ENCODE results near the gene FGR. TPM values are rescaled to one million over a fixed set of nuclear protein-coding genes. Genes with fewer than 3 reads are reported as not detected.
A peak's percentile ranks its signal among the peaks of the same experiment; 100 is the strongest.

FGR gene
- total RNA-seq, 1 experiment from 2014 or later: not detected

- DNase-seq (ENCODE audit: low read depth): no peak
Measured at GRCh38 chr1:27617420-27617819, 17.6 kb downstream of the FGR start.

- DNase-seq (ENCODE audit: low read depth): no peak
Measured at GRCh38 chr1:27616441-27616840, 18.5 kb downstream of the FGR start.

- no peak for DNase-seq (ENCODE audit: low read depth)
Measured at GRCh38 chr1:27615346-27616192, 19.4 kb downstream of the FGR start.

GRCh38 chr1:27614625-27615344 lies 20.2 kb downstream of the FGR start:
- DNase-seq (ENCODE audit: low read depth): no peak

GRCh38 chr1:27614043-27614624 lies 20.9 kb downstream of the FGR start:
- no peak for DNase-seq (ENCODE audit: low read depth)

- no peak for DNase-seq (ENCODE audit: low read depth)
Measured at GRCh38 chr1:27612718-27613117, 22.3 kb downstream of the FGR start.

GRCh38 chr1:27611450-27611849 lies 23.5 kb downstream of the FGR start:
- no peak for DNase-seq (ENCODE audit: low read depth)

GRCh38 chr1:27609618-27610240 lies 25.3 kb downstream of the FGR start:
- DNase-seq (ENCODE audit: low read depth): no peak

- DNase-seq (ENCODE audit: low read depth): no peak
Measured at GRCh38 chr1:27609210-27609555, 25.8 kb downstream of the FGR start.

GRCh38 chr1:27607239-27607804 lies 27.7 kb downstream of the FGR start:
- DNase-seq (ENCODE audit: low read depth): no peak

GRCh38 chr1:27606708-27607238 lies 28.2 kb downstream of the FGR start:
- peak; percentile 49 for DNase-seq (ENCODE audit: low read depth)

- peak; percentile 67 for DNase-seq (ENCODE audit: low read depth)
Measured at GRCh38 chr1:27605796-27606707, 28.9 kb downstream of the FGR start.

GRCh38 chr1:27605300-27605766 lies 29.7 kb downstream of the FGR start:
- no peak for DNase-seq (ENCODE audit: low read depth)

- no peak for DNase-seq (ENCODE audit: low read depth)
Measured at GRCh38 chr1:27604579-27605299, 30.2 kb downstream of the FGR start.

GRCh38 chr1:27603681-27604578 lies 31.1 kb downstream of the FGR start, which contains the start of gene AHDC1:
AHDC1 (minus strand) TSS chr1:27604144; CDS start chr1:27552115, 52,029 bp downstream.
- peak; percentile 90 for DNase-seq (ENCODE audit: low read depth)

- DNase-seq (ENCODE audit: low read depth): no peak
Measured at GRCh38 chr1:27603309-27603680, 31.7 kb downstream of the FGR start.

GRCh38 chr1:27602462-27603308 lies 32.3 kb downstream of the FGR start:
- DNase-seq (ENCODE audit: low read depth): peak; percentile 46
